PC-9 (cell line): Measurements from ENCODE around the gene LYPLA2. TPM values are rescaled to one million over a fixed set of nuclear protein-coding genes. Genes with fewer than 3 reads are reported as not detected.

ENCODE experiments used
- BruUV-seq: library from RNA; stranded (reverse); fragments of 400-500 nt; replicated peaks from 2 replicates; lab custom pipeline; 2021; lab: Mats Ljungman, UMichigan
- CTCF ChIA-PET: fragments of 300-600 bp; sonication (Branson Sonifier 250); formaldehyde crosslinking; loops from one replicate; lab custom pipeline; 2022; ENCODE audit warnings: antibody characterized with exemption; lab: Charles Lee
- POLR2A ChIA-PET: fragments of 300-600 bp; sonication (Branson Sonifier 250); formaldehyde crosslinking; loops from one replicate; lab custom pipeline; 2022; ENCODE audit warnings: antibody characterized with exemption; ENCODE audit not compliant: unreplicated experiment; lab: Charles Lee
- DNase-seq, 2 experiments: peaks; one replicate each; pipeline versions ENCODE4 v3.0.0 to v3.0.0-alpha.2; 2015 to 2022; ENCODE audit warnings: mixed read lengths in 1 of 2
- H2AFZ ChIP-seq: fragments of 200-600 bp; sonication (generic); 2 replicates; pipeline ENCODE4 v1.8.1; 2017; ENCODE audit warnings: antibody characterized with exemption
- H3F3A ChIP-seq: fragments of 200-600 bp; sonication (generic); 2 replicates; pipeline ENCODE4 v1.8.1; 2017; ENCODE audit warnings: antibody characterized with exemption, mild to moderate bottlenecking, low read depth; ENCODE audit not compliant: insufficient read depth
- H3K27ac ChIP-seq: fragments of 200-600 bp; sonication (generic); 2 replicates; pipeline ENCODE4 v1.6.1; 2016; ENCODE audit warnings: mixed run types
- H3K27me3 ChIP-seq: fragments of 200-600 bp; sonication (generic); 2 replicates; pipeline ENCODE4 v1.6.1; 2016; ENCODE audit warnings: low read depth, mixed run types; ENCODE audit not compliant: insufficient read depth
- H3K36me3 ChIP-seq: fragments of 200-600 bp; sonication (generic); 2 replicates; pipeline ENCODE4 v1.6.1; 2016; ENCODE audit warnings: low read depth, mixed run types
- H3K4me1 ChIP-seq: fragments of 200-600 bp; sonication (generic); replicated peaks from 2 replicates; pipeline ENCODE4 v1.6.1; 2016; ENCODE audit warnings: mixed run types; ENCODE audit not compliant: insufficient read depth
- H3K4me2 ChIP-seq: fragments of 200-600 bp; sonication (generic); 2 replicates; pipeline ENCODE4 v1.6.1; 2017; ENCODE audit warnings: mixed run types
- H3K4me3 ChIP-seq: fragments of 200-600 bp; sonication (generic); 2 replicates; pipeline ENCODE4 v1.6.1; 2016; ENCODE audit warnings: mixed run types
- H3K79me2 ChIP-seq: fragments of 200-600 bp; sonication (generic); 2 replicates; pipeline ENCODE4 v1.6.1; 2017; ENCODE audit warnings: low read depth, mixed run types
- H3K9me2 ChIP-seq: fragments of 200-600 bp; sonication (generic); 2 replicates; pipeline ENCODE4 v1.8.1; 2017; ENCODE audit warnings: mild to moderate bottlenecking; ENCODE audit not compliant: insufficient read depth
- H3K9me3 ChIP-seq: fragments of 200-600 bp; sonication (generic); 2 replicates; pipeline ENCODE4 v1.8.1; 2016; ENCODE audit warnings: low read depth; ENCODE audit not compliant: insufficient read depth
- H4K20me1 ChIP-seq: fragments of 200-600 bp; sonication (generic); 2 replicates; pipeline ENCODE4 v1.8.1; 2017; ENCODE audit not compliant: insufficient read depth
- EZH2 ChIP-seq: fragments of 200-600 bp; sonication (generic); IDR thresholded peaks from 2 replicates; pipeline ENCODE4 v1.8.0; 2017; ENCODE audit warnings: antibody characterized with exemption, low read depth
- intact Hi-C: fragments of 100-400 bp; cut with micrococcal nuclease; formaldehyde crosslinking; loops from one replicate; pipeline ENCODE4 v1.10.0; 2022; ENCODE audit not compliant: unreplicated experiment
- total RNA-seq: library from RNA; stranded (reverse); gene quantifications from 2 replicates; pipeline ENCODE4 v1.2.3, GENCODE V29; 2021
- TF ChIP-seq, protein P1 (sequence below): fragments of 200-600 bp; sonication (generic); conservative IDR thresholded peaks from 2 replicates; pipeline ENCODE4 v1.6.1; 2017; ENCODE audit warnings: mixed run types, antibody characterized with exemption, mild to moderate bottlenecking, moderate library complexity

The LYPLA2 gene
- total RNA-seq, 1 experiment from 2014 or later = 90.1 TPM

- no TSS peak for BruUV-seq
- peak in 1 of 2 experiments; percentile 57 for DNase-seq
- H3K4me3 ChIP-seq = peak overlapping the region; percentile 88
- H3K27ac ChIP-seq = 0 out of 2 replicates have a peak overlapping the region, but pooled peaks have one; percentile 29
- H3F3A ChIP-seq = peaks cover 27% of the 10 kb centered on the region
- H4K20me1 ChIP-seq = no peaks in the 10 kb centered on the region
- no peaks in the 10 kb centered on the region for H3K36me3 ChIP-seq
- TF ChIP-seq, protein P1, sequence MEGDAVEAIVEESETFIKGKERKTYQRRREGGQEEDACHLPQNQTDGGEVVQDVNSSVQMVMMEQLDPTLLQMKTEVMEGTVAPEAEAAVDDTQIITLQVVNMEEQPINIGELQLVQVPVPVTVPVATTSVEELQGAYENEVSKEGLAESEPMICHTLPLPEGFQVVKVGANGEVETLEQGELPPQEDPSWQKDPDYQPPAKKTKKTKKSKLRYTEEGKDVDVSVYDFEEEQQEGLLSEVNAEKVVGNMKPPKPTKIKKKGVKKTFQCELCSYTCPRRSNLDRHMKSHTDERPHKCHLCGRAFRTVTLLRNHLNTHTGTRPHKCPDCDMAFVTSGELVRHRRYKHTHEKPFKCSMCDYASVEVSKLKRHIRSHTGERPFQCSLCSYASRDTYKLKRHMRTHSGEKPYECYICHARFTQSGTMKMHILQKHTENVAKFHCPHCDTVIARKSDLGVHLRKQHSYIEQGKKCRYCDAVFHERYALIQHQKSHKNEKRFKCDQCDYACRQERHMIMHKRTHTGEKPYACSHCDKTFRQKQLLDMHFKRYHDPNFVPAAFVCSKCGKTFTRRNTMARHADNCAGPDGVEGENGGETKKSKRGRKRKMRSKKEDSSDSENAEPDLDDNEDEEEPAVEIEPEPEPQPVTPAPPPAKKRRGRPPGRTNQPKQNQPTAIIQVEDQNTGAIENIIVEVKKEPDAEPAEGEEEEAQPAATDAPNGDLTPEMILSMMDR = no peak
- H3K4me1 ChIP-seq = peaks cover 15% of the 10 kb centered on the region
- H2AFZ ChIP-seq = peak overlapping the region; percentile 78; the same call in 1 of the 2 replicates
- no peaks in the 10 kb centered on the region for H3K9me2 ChIP-seq
- ChIA-PET POLR2A (interaction anchor here (0.5 to 0.6 kb wide), 3 partner anchors 10 to 15 kb away, joined by 3 to 7 read pairs (median 3); no protein-coding TSS in a partner anchor), CTCF (interaction anchor here (0.6 to 1.1 kb wide), 4 partner anchors 10 to 280 kb away, joined by 3 to 7 read pairs (median 4); no protein-coding TSS in a partner anchor)
- H3K27me3 ChIP-seq = no peaks in the 10 kb centered on the region
- peak overlapping the region; percentile 87 for H3K4me2 ChIP-seq
- intact Hi-C loops = loop anchor here (1.0 kb wide), 1 partner anchor 8 kb away; no protein-coding TSS in a partner anchor
- H3K79me2 ChIP-seq = peaks cover 21% of the 10 kb centered on the region
- no peaks in the 10 kb centered on the region for H3K9me3 ChIP-seq
These were observed 637 bp downstream of the LYPLA2 start for GRCh38 chr1:23791516-23792047.

DNA sequence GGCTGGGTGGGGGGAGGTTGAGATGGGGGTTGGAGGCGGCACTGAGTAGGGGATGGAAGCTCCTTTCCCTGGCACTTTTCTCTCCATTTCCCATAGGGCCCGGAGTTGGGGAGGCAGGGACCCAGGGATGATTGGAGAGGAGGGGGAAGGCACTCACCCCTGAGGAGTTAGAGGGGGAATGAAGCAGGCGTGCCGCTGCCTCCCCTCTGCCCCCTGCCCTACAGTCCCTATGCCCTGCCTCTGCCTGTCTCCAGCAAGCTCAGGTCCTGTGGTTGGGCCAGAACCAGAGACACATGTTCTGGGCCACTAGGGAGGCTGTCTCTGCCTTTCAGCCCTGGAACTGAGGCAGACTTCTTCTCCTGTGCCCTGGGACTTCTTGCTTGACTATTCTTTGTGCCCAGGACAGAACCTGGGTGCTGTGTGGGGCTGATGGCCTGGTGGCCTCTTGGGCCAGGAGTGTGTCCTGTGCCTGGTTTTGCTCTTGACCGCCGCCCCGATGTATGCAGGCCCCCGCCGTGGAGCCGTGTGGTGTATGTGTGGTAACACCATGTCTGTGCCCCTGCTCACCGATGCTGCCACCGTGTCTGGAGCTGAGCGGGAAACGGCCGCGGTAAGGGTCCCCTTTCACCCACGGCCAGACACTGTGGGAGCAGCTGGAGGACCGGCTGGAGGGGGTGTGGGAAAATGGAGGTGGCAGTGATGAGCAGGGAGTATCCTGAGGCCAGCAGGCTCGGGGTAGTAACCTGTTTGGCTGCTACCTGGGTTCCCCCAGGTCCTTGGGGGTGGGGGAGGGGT is 1.4 kb downstream of the LYPLA2 start:
- Histone ChIP-seq H3K27ac (no peak overlapping the region), H3K9me3 (no peaks in the 10 kb centered on the region), H2AFZ (no peak overlapping the region), H3F3A (peaks cover 27% of the 10 kb centered on the region), H3K79me2 (peaks cover 21% of the 10 kb centered on the region), H3K27me3 (no peaks in the 10 kb centered on the region), H4K20me1 (no peaks in the 10 kb centered on the region), H3K36me3 (no peaks in the 10 kb centered on the region), H3K4me1 (peaks cover 15% of the 10 kb centered on the region), H3K9me2 (no peaks in the 10 kb centered on the region), H3K4me2 (peak overlapping the region; percentile 87), H3K4me3 (peak overlapping the region; percentile 88; the same call in 1 of the 2 replicates)
- TF ChIP-seq, protein P1 = no peak
- no peak for TF ChIP-seq EZH2
- CTCF ChIA-PET = interaction anchor here (0.6 to 1.1 kb wide), 3 partner anchors 12 to 279 kb away, joined by 3 to 7 read pairs (median 3); no protein-coding TSS in a partner anchor
- POLR2A ChIA-PET = interaction anchor here (0.6 kb wide), 1 partner anchor 12 kb away, joined by 3 read pairs; no protein-coding TSS in a partner anchor
- no peak for DNase-seq
- BruUV-seq = no TSS peak
- intact Hi-C loops = no loop called here

DNA sequence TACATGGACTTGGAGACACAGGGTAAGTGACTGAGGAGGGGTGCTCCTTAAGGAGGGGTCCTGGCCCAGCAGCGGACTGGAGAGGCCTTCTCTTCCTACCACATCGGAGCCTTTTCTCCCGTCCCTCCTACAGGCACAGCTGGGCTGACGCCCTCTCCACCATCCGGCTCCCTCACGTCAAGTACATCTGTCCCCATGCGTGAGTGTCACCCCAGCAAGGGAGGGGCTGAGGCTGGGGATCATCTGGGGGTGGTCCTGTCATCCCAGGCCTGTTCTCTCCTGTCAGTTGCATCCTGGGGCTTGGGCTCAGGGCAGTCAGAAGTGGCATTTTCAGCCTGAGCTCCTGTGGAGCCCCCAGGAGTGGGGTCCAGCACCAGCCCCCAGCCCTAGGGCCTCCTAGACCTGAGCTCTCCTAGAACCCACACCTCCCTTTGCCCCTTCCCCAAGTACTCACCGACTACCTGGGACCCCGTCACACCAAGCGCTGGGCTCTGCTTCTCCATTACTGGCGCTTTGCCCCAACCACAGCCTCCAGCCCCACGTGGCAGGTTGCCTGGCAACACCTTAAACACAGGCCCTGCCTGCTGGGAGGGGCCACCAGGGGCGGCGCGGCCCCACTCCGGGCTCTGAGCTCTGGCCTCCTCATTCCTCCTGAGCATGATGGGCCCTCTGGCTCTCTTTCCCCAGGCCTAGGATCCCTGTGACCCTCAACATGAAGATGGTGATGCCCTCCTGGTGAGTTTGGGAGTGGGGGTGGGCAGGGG is 2.3 kb downstream of the LYPLA2 start:
- peak in 1 of 2 experiments; percentile 83 for DNase-seq
- CTCF ChIA-PET = interaction anchor here (0.5 kb wide), 1 partner anchor 21 kb away, joined by 3 read pairs; no protein-coding TSS in a partner anchor
- Histone ChIP-seq H3K4me1 (peaks cover 15% of the 10 kb centered on the region), H3K9me3 (no peaks in the 10 kb centered on the region), H3K27me3 (no peaks in the 10 kb centered on the region), H3F3A (peaks cover 24% of the 10 kb centered on the region), H3K4me3 (no peak overlapping the region), H3K9me2 (no peaks in the 10 kb centered on the region), H4K20me1 (no peaks in the 10 kb centered on the region), H2AFZ (no peak overlapping the region), H3K79me2 (peaks cover 21% of the 10 kb centered on the region), H3K27ac (no peak overlapping the region), H3K4me2 (no peak overlapping the region), H3K36me3 (no peaks in the 10 kb centered on the region)
- TF ChIP-seq, protein P1 = no peak
- no peak for TF ChIP-seq EZH2
- POLR2A ChIA-PET = interaction anchor here (0.6 to 0.7 kb wide), 2 partner anchors 16 to 142 kb away, joined by 3 to 4 read pairs; no protein-coding TSS in a partner anchor
- intact Hi-C loops = no loop called here
- no TSS peak for BruUV-seq
